Measurements from ENCODE around the gene FARSA. TPM values are rescaled to one million over a fixed set of nuclear protein-coding genes. Genes with fewer than 3 reads are reported as not detected.
A peak's percentile ranks its signal among the peaks of the same experiment; 100 is the strongest.

The FARSA gene
- polyA plus RNA-seq, 1 donor (not counting 4 experiments of a cell fraction or from before 2014, with no cell fraction given) = 30.9 TPM

DNA sequence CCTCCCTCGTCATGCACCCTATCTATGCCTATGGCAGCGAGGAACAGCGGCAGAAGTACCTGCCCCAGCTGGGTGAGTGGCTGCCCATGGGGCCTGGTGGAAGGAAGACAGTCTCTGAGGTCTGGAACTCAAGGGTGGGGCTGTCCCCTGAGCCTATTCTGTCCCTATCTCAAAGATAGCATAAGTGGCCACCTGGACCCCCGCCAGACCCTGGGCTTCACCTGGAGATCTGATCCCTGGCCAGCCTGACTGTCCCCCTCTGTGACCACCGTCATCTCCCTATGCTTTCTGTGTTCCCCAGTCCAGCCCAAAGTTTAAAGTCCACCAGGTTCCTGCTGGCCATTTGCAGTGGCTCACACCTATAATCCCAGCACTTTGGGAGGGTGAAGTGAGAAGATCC, 39.9 kb downstream of the FARSA start:
- Histone ChIP-seq H3K4me2 (ENCODE audit: control insufficient read depth, extremely low read depth, insufficient read depth, low read depth, low read length) (no peak overlapping the region), H3K4me3 (ENCODE audit: control insufficient read depth in 2 of 3, extremely low read depth in 1 of 3, insufficient read depth in 2 of 3, low read depth in 1 of 3, low read length in 3 of 3) (no peak overlapping the region), H3K9me1 (ENCODE audit: control insufficient read depth, extremely low read depth, insufficient read depth, low read length) (no peaks in the 10 kb centered on the region), H3K36me3 (ENCODE audit: control insufficient read depth in 2 of 2, extremely low read depth in 1 of 2, insufficient read depth in 2 of 2, low read length in 2 of 2) (peaks cover 7 to 20% of the 10 kb centered on the region in 2 experiments), H4K20me1 (ENCODE audit: control insufficient read depth, extremely low read depth, insufficient read depth, low read length) (no peaks in the 10 kb centered on the region), H3K27ac (ENCODE audit: control insufficient read depth, insufficient read depth, low read length) (no peak overlapping the region), H3K4me1 (ENCODE audit: control insufficient read depth, extremely low read depth, insufficient read depth, low read length) (peaks cover 7% of the 10 kb centered on the region), H3K9ac (ENCODE audit: control insufficient read depth, extremely low read depth, insufficient read depth, low read length) (no peak overlapping the region), H3K9me3 (ENCODE audit: control insufficient read depth, low read depth, low read length) (no peaks in the 10 kb centered on the region), H3K79me2 (ENCODE audit: control insufficient read depth, insufficient read depth, low read length) (peaks cover 10% of the 10 kb centered on the region), H2AFZ (ENCODE audit: control insufficient read depth, low read length) (no peak overlapping the region), H3K27me3 (ENCODE audit: control insufficient read depth, extremely low read depth, insufficient read depth, low read length) (no peaks in the 10 kb centered on the region)
- DNase-seq (ENCODE audit: low read depth, low spot score) = no peak
- TF ChIP-seq EZH2 (IDR thresholded peaks at IDR 0.05; ENCODE audit: low read length) = no peak
- TF ChIP-seq, protein P1, sequence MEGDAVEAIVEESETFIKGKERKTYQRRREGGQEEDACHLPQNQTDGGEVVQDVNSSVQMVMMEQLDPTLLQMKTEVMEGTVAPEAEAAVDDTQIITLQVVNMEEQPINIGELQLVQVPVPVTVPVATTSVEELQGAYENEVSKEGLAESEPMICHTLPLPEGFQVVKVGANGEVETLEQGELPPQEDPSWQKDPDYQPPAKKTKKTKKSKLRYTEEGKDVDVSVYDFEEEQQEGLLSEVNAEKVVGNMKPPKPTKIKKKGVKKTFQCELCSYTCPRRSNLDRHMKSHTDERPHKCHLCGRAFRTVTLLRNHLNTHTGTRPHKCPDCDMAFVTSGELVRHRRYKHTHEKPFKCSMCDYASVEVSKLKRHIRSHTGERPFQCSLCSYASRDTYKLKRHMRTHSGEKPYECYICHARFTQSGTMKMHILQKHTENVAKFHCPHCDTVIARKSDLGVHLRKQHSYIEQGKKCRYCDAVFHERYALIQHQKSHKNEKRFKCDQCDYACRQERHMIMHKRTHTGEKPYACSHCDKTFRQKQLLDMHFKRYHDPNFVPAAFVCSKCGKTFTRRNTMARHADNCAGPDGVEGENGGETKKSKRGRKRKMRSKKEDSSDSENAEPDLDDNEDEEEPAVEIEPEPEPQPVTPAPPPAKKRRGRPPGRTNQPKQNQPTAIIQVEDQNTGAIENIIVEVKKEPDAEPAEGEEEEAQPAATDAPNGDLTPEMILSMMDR (optimal IDR thresholded peaks at IDR 0.05 in 1 of 3, IDR thresholded peaks at IDR 0.05 in 1 of 3, conservative IDR thresholded peaks at IDR 0.05 in 1 of 3; ENCODE audit: extremely low read depth in 1 of 3, insufficient read depth in 2 of 3, low read length in 3 of 3) = no peak
- FAIRE-seq = no peak
- dilution Hi-C loops (cut with MboI; ENCODE audit: extremely low pct_ligation_motif_present, low sequenced_read_pairs) = no loop called here

- H3K27me3 ChIP-seq (ENCODE audit: control insufficient read depth, extremely low read depth, insufficient read depth, low read length) = no peaks in the 10 kb centered on the region
- peak overlapping the region; percentile 72 to 95 (median 95) for H3K4me3 ChIP-seq (ENCODE audit: control insufficient read depth in 2 of 3, extremely low read depth in 1 of 3, insufficient read depth in 2 of 3, low read depth in 1 of 3, low read length in 3 of 3)
- FAIRE-seq (no peak), DNase-seq (ENCODE audit: low read depth, low spot score) (no peak)
- dilution Hi-C loops (cut with MboI; ENCODE audit: extremely low pct_ligation_motif_present, low sequenced_read_pairs) = no loop called here
- no peaks in the 10 kb centered on the region for H4K20me1 ChIP-seq (ENCODE audit: control insufficient read depth, extremely low read depth, insufficient read depth, low read length)
- peak overlapping the region; percentile 80 for H3K27ac ChIP-seq (ENCODE audit: control insufficient read depth, insufficient read depth, low read length)
- H3K9ac ChIP-seq (ENCODE audit: control insufficient read depth, extremely low read depth, insufficient read depth, low read length) = peak overlapping the region; percentile 77
- H3K9me3 ChIP-seq (ENCODE audit: control insufficient read depth, low read depth, low read length) = no peaks in the 10 kb centered on the region
- H3K79me2 ChIP-seq (ENCODE audit: control insufficient read depth, insufficient read depth, low read length) = peaks cover 10% of the 10 kb centered on the region
- H2AFZ ChIP-seq (ENCODE audit: control insufficient read depth, low read length) = peak overlapping the region; percentile 90
- peaks cover 4 to 20% of the 10 kb centered on the region in 2 experiments for H3K36me3 ChIP-seq (ENCODE audit: control insufficient read depth in 2 of 2, extremely low read depth in 1 of 2, insufficient read depth in 2 of 2, low read length in 2 of 2)
- peak overlapping the region; percentile 83 for H3K4me2 ChIP-seq (ENCODE audit: control insufficient read depth, extremely low read depth, insufficient read depth, low read depth, low read length)
- peaks cover 7% of the 10 kb centered on the region for H3K4me1 ChIP-seq (ENCODE audit: control insufficient read depth, extremely low read depth, insufficient read depth, low read length)
- no peaks in the 10 kb centered on the region for H3K9me1 ChIP-seq (ENCODE audit: control insufficient read depth, extremely low read depth, insufficient read depth, low read length)
- TF ChIP-seq EZH2 (IDR thresholded peaks at IDR 0.05; ENCODE audit: low read length) = no peak
- TF ChIP-seq, protein P1 (optimal IDR thresholded peaks at IDR 0.05 in 1 of 3, IDR thresholded peaks at IDR 0.05 in 1 of 3, conservative IDR thresholded peaks at IDR 0.05 in 1 of 3; ENCODE audit: extremely low read depth in 1 of 3, insufficient read depth in 2 of 3, low read length in 3 of 3) = no peak
Observed at GRCh38 chr19:12891553-12892021, 41.9 kb downstream of the FARSA start.
